NCI-H1105 treated with DMSO at 0.1 percent for 48 hours (cell line): ENCODE results near the gene BCKDK.

Source experiments
- DNase-seq: peaks from one replicate; lab custom pipeline; 2025; lab: John Stamatoyannopoulos, UW

The BCKDK gene

GRCh38 chr16:31108035-31108793, at the start of gene BCKDK:
Gene BCKDK, plus strand, starts transcription at chr16:31108386. Its CDS starts 838 bp downstream, at chr16:31109224.
- DNase-seq = peak; percentile 51

- DNase-seq = no peak
Measured at GRCh38 chr16:31061126-31061812, 46.9 kb upstream of the BCKDK start.

- DNase-seq = no peak
Measured at GRCh38 chr16:31061813-31062440, 46.3 kb upstream of the BCKDK start.

GRCh38 chr16:31063495-31063842, 44.7 kb upstream of the BCKDK start:
- no peak for DNase-seq

GRCh38 chr16:31063843-31064611, 44.2 kb upstream of the BCKDK start:
- no peak for DNase-seq

- no peak for DNase-seq
Measured at GRCh38 chr16:31064882-31065461, 43.2 kb upstream of the BCKDK start.

- no peak for DNase-seq
Measured at GRCh38 chr16:31067342-31067741, 40.8 kb upstream of the BCKDK start.

GRCh38 chr16:31071861-31072260, 36.3 kb upstream of the BCKDK start:
- DNase-seq = no peak

- no peak for DNase-seq
Measured at GRCh38 chr16:31072540-31073141, 35.5 kb upstream of the BCKDK start.

- peak; percentile 71 for DNase-seq
Measured at GRCh38 chr16:31073142-31073969, 34.8 kb upstream of the BCKDK start.

- DNase-seq = peak; percentile 98
Measured at GRCh38 chr16:31073970-31074813, 34.0 kb upstream of the BCKDK start, which contains the start of the genes ZNF646 and ZNF668. Gene ZNF646, plus strand, starts transcription at chr16:31074422. Its CDS starts 1,903 bp downstream, at chr16:31076325. Gene ZNF668, minus strand, starts transcription at chr16:31074240. Its CDS starts 9,781 bp downstream, at chr16:31064459.

GRCh38 chr16:31074814-31075183, 33.4 kb upstream of the BCKDK start:
- DNase-seq = no peak

GRCh38 chr16:31076319-31076718, 31.9 kb upstream of the BCKDK start:
- no peak for DNase-seq

- no peak for DNase-seq
Measured at GRCh38 chr16:31077024-31077423, 31.2 kb upstream of the BCKDK start.

GRCh38 chr16:31077592-31078396, 30.4 kb upstream of the BCKDK start:
- no peak for DNase-seq

- no peak for DNase-seq
Measured at GRCh38 chr16:31078597-31079341, 29.4 kb upstream of the BCKDK start.

GRCh38 chr16:31079342-31079944, 28.7 kb upstream of the BCKDK start:
- no peak for DNase-seq
